Osteocyte (in vitro differentiated cells): ENCODE results near the gene HIVEP3. TPM values are rescaled to one million over a fixed set of nuclear protein-coding genes. Genes with fewer than 3 reads are reported as not detected.

Experiments used
- DNase-seq: peaks from one replicate; pipeline ENCODE4 v3.0.0; 2021; ENCODE audit warnings: mixed read lengths; ENCODE audit not compliant: unreplicated experiment; ENCODE audit errors: extremely low spot score
- H3K27ac Mint-ChIP-seq: one replicate; pipeline ENCODE4 v1.8.0; 2021; ENCODE audit warnings: mild to moderate bottlenecking, mixed read lengths; ENCODE audit not compliant: unreplicated experiment
- H3K27me3 Mint-ChIP-seq: one replicate; pipeline ENCODE4 v1.8.0; 2021; ENCODE audit warnings: mixed read lengths; ENCODE audit not compliant: unreplicated experiment
- H3K36me3 Mint-ChIP-seq: one replicate; pipeline ENCODE4 v1.8.0; 2021; ENCODE audit warnings: mixed read lengths; ENCODE audit not compliant: unreplicated experiment
- H3K4me1 Mint-ChIP-seq: one replicate; pipeline ENCODE4 v1.8.0; 2021; ENCODE audit warnings: mixed read lengths; ENCODE audit not compliant: unreplicated experiment
- H3K4me3 Mint-ChIP-seq: one replicate; pipeline ENCODE4 v1.8.0; 2021; ENCODE audit warnings: mild to moderate bottlenecking, moderate library complexity, mixed read lengths; ENCODE audit not compliant: unreplicated experiment
- H3K9me3 Mint-ChIP-seq: one replicate; pipeline ENCODE4 v1.8.0; 2021; ENCODE audit warnings: mixed read lengths; ENCODE audit not compliant: unreplicated experiment
- total RNA-seq: library from RNA; stranded (reverse); gene quantifications from 2 replicates; pipeline ENCODE4 v1.2.1, GENCODE V29; 2021
- TF ChIP-seq, protein P1 (sequence below): fragments of 200-600 bp; sonication (generic); IDR thresholded peaks from 2 replicates; pipeline ENCODE4 v1.5.0; 2021; ENCODE audit warnings: antibody characterized with exemption, mild to moderate bottlenecking, moderate library complexity

HIVEP3 gene
- total RNA-seq, 1 donor from 2014 or later, result 0.97 TPM

GRCh38 chr1:41840592-41841246, 78.0 kb downstream of the HIVEP3 start:
- Mint-ChIP-seq H3K36me3 (no peaks in the 10 kb centered on the region), H3K4me1 (peaks cover 15% of the 10 kb centered on the region), H3K9me3 (no peaks in the 10 kb centered on the region), H3K27ac (no peak overlapping the region), H3K27me3 (no peaks in the 10 kb centered on the region), H3K4me3 (no peak overlapping the region)
- TF ChIP-seq, protein P1, sequence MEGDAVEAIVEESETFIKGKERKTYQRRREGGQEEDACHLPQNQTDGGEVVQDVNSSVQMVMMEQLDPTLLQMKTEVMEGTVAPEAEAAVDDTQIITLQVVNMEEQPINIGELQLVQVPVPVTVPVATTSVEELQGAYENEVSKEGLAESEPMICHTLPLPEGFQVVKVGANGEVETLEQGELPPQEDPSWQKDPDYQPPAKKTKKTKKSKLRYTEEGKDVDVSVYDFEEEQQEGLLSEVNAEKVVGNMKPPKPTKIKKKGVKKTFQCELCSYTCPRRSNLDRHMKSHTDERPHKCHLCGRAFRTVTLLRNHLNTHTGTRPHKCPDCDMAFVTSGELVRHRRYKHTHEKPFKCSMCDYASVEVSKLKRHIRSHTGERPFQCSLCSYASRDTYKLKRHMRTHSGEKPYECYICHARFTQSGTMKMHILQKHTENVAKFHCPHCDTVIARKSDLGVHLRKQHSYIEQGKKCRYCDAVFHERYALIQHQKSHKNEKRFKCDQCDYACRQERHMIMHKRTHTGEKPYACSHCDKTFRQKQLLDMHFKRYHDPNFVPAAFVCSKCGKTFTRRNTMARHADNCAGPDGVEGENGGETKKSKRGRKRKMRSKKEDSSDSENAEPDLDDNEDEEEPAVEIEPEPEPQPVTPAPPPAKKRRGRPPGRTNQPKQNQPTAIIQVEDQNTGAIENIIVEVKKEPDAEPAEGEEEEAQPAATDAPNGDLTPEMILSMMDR, result no peak
- no peak for DNase-seq

GRCh38 chr1:41838266-41838665, 80.5 kb downstream of the HIVEP3 start:
- no peaks in the 10 kb centered on the region for H3K9me3 Mint-ChIP-seq
- no peak for DNase-seq
- H3K4me3 Mint-ChIP-seq, result no peak overlapping the region
- H3K36me3 Mint-ChIP-seq, result no peaks in the 10 kb centered on the region
- no peak overlapping the region for H3K27ac Mint-ChIP-seq
- TF ChIP-seq, protein P1, result no peak
- peaks cover 5% of the 10 kb centered on the region for H3K4me1 Mint-ChIP-seq
- H3K27me3 Mint-ChIP-seq, result no peaks in the 10 kb centered on the region

GRCh38 chr1:41837691-41838090, 81.0 kb downstream of the HIVEP3 start:
- Mint-ChIP-seq H3K27ac (no peak overlapping the region), H3K27me3 (no peaks in the 10 kb centered on the region), H3K36me3 (no peaks in the 10 kb centered on the region), H3K4me3 (no peak overlapping the region), H3K4me1 (no peaks in the 10 kb centered on the region), H3K9me3 (no peaks in the 10 kb centered on the region)
- no peak for DNase-seq
- TF ChIP-seq, protein P1, result no peak

DNA sequence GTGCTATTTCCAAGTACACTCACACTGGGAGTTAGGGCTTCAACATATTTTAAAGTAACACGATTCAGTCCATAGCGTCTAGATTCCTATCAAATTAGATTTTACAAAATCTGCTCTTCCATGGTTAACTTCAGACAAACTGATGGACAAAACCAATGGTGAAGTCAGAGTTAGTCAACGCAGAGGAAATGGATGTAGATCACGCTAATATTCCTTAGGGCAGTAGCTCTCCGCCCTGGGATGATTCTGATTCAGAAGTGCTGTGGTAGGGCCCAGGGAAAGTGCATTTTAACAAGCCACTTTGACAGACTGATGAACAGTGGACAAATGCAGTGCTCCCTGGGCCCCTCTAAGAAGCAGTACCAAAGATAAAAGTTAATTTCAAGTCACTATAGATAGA, 83.2 kb downstream of the HIVEP3 start:
- H3K27ac Mint-ChIP-seq, result no peak overlapping the region
- TF ChIP-seq, protein P1, result no peak
- H3K4me1 Mint-ChIP-seq, result no peaks in the 10 kb centered on the region
- no peaks in the 10 kb centered on the region for H3K9me3 Mint-ChIP-seq
- DNase-seq, result no peak
- H3K27me3 Mint-ChIP-seq, result peaks cover 4% of the 10 kb centered on the region
- H3K36me3 Mint-ChIP-seq, result no peaks in the 10 kb centered on the region
- H3K4me3 Mint-ChIP-seq, result no peak overlapping the region

- no peak for DNase-seq
- H3K4me1 Mint-ChIP-seq, result no peaks in the 10 kb centered on the region
- H3K27me3 Mint-ChIP-seq, result peaks cover 4% of the 10 kb centered on the region
- TF ChIP-seq, protein P1, result no peak
- H3K36me3 Mint-ChIP-seq, result no peaks in the 10 kb centered on the region
- H3K9me3 Mint-ChIP-seq, result no peaks in the 10 kb centered on the region
- no peak overlapping the region for H3K4me3 Mint-ChIP-seq
- H3K27ac Mint-ChIP-seq, result no peak overlapping the region
These were observed 85.2 kb downstream of the HIVEP3 start for GRCh38 chr1:41833519-41834000.
